Measurements from ENCODE around the gene TXLNA.

The TXLNA gene

GRCh38 chr1:32184650-32185049, 5.2 kb downstream of the TXLNA start:
- DNase-seq (ENCODE audit: low read depth) = no peak

GRCh38 chr1:32186077-32186476, 6.6 kb downstream of the TXLNA start:
- no peak for DNase-seq (ENCODE audit: low read depth)

GRCh38 chr1:32186491-32186890, 7.0 kb downstream of the TXLNA start:
- DNase-seq (ENCODE audit: low read depth) = no peak

- no peak for DNase-seq (ENCODE audit: low read depth)
Measured at GRCh38 chr1:32187850-32188249, 8.4 kb downstream of the TXLNA start.

- no peak for DNase-seq (ENCODE audit: low read depth)
Measured at GRCh38 chr1:32192220-32192948, 12.9 kb downstream of the TXLNA start.

GRCh38 chr1:32194984-32195383, 15.5 kb downstream of the TXLNA start:
- DNase-seq (ENCODE audit: low read depth) = no peak

GRCh38 chr1:32195531-32195930, 16.1 kb downstream of the TXLNA start:
- no peak for DNase-seq (ENCODE audit: low read depth)

- no peak for DNase-seq (ENCODE audit: low read depth)
Measured at GRCh38 chr1:32195972-32196823, 16.7 kb downstream of the TXLNA start.

- DNase-seq (ENCODE audit: low read depth) = no peak
Measured at GRCh38 chr1:32197074-32197473, 17.6 kb downstream of the TXLNA start.

- no peak for DNase-seq (ENCODE audit: low read depth)
Measured at GRCh38 chr1:32197837-32198236, 18.4 kb downstream of the TXLNA start.

- no peak for DNase-seq (ENCODE audit: low read depth)
Measured at GRCh38 chr1:32198237-32199042, 19.0 kb downstream of the TXLNA start.

GRCh38 chr1:32199043-32199716, 19.7 kb downstream of the TXLNA start:
- no peak for DNase-seq (ENCODE audit: low read depth)

GRCh38 chr1:32199717-32200072, 20.2 kb downstream of the TXLNA start:
- DNase-seq (ENCODE audit: low read depth) = no peak

- DNase-seq (ENCODE audit: low read depth) = peak; percentile 24
Measured at GRCh38 chr1:32200226-32201010, 20.9 kb downstream of the TXLNA start, which contains the start of gene CCDC28B. CCDC28B (plus strand) TSS chr1:32200595; CDS start chr1:32201936, 1,341 bp downstream.

- peak; percentile 59 for DNase-seq (ENCODE audit: low read depth)
Measured at GRCh38 chr1:32201011-32201855, 21.8 kb downstream of the TXLNA start.

GRCh38 chr1:32204943-32205361, 25.5 kb downstream of the TXLNA start:
- DNase-seq (ENCODE audit: low read depth) = no peak

- peak; percentile 57 for DNase-seq (ENCODE audit: low read depth)
Measured at GRCh38 chr1:32205401-32206370, 26.2 kb downstream of the TXLNA start, which contains the start of gene IQCC. IQCC (plus strand) TSS chr1:32205671; CDS start chr1:32205682, 11 bp downstream.

- no peak for DNase-seq (ENCODE audit: low read depth)
Measured at GRCh38 chr1:32208469-32208868, 29.0 kb downstream of the TXLNA start.

GRCh38 chr1:32208891-32209328, 29.4 kb downstream of the TXLNA start, which contains the start of gene DCDC2B:
DCDC2B (plus strand) TSS chr1:32209089; CDS start chr1:32209094, 5 bp downstream.
- DNase-seq (ENCODE audit: low read depth) = no peak

All from stimulated activated CD8-positive, alpha-beta memory T cell treated with anti-CD3 and anti-CD28 coated beads, Interleukin-15, amount 100 ng/mL, for 1 hour (primary cell).